ENCODE results near the gene LRRC52. TPM values are rescaled to one million over a fixed set of nuclear protein-coding genes. Genes with fewer than 3 reads are reported as not detected.

Gene LRRC52
- total and polyA plus RNA-seq, 4 donors: not detected

GRCh38 chr1:165501330-165501969 lies 42.4 kb upstream of the LRRC52 start (continued):
- TF ChIP-seq ZBTB33 (IDR thresholded peaks at IDR 0.05) (no peak), HNF4G (IDR thresholded peaks at IDR 0.05) (no peak), FOXA2 (IDR thresholded peaks at IDR 0.05) (no peak)

DNA sequence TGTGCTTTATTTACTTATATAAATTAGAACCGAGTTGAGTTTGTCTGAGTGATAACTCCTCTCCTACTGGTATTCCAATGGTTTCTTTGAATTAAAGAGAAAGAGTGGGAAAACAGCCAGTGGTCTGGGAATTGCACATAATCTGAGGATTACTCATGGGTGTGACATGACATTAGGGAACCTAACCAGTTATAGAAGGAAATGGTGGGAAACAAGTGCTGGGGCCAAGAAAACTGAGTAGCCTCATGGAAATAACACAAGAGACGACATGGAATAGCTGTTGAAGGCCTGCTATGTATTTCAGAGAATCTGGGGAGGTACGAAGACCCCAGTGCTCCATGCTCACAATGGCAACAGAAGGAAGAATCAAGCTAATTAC lies 41.8 kb upstream of the LRRC52 start:
- H3K36me3 ChIP-seq (ENCODE audit: control insufficient read depth in 4 of 4, insufficient read depth in 3 of 4, low read depth in 1 of 4, low read length in 3 of 4): no peaks in the 10 kb centered on the region
- DNase-seq (ENCODE audit: low spot score): no peak
- H3K4me3 ChIP-seq (ENCODE audit: low read depth in 1 of 3, low read length in 3 of 3): no peak overlapping the region
- no peak overlapping the region for H3K9ac ChIP-seq (ENCODE audit: low read depth in 1 of 2, low read length in 2 of 2)
- no peak overlapping the region for H3K27ac ChIP-seq (ENCODE audit: low read depth in 1 of 2, low read length in 2 of 2)
- H3K27me3 ChIP-seq (ENCODE audit: control insufficient read depth in 4 of 4, insufficient read depth in 4 of 4, low read length in 3 of 4): no peaks in the 10 kb centered on the region
- WGBS: 72% methylated on average over 3 of the region's 3 CpGs
- H3K9me3 ChIP-seq (ENCODE audit: control insufficient read depth in 4 of 4, low read length in 3 of 4): no peaks in the 10 kb centered on the region
- no peak for TF ChIP-seq HNF4G (IDR thresholded peaks at IDR 0.05)
- no peak for TF ChIP-seq YY1 (IDR thresholded peaks at IDR 0.05)
- TF ChIP-seq, protein P1, sequence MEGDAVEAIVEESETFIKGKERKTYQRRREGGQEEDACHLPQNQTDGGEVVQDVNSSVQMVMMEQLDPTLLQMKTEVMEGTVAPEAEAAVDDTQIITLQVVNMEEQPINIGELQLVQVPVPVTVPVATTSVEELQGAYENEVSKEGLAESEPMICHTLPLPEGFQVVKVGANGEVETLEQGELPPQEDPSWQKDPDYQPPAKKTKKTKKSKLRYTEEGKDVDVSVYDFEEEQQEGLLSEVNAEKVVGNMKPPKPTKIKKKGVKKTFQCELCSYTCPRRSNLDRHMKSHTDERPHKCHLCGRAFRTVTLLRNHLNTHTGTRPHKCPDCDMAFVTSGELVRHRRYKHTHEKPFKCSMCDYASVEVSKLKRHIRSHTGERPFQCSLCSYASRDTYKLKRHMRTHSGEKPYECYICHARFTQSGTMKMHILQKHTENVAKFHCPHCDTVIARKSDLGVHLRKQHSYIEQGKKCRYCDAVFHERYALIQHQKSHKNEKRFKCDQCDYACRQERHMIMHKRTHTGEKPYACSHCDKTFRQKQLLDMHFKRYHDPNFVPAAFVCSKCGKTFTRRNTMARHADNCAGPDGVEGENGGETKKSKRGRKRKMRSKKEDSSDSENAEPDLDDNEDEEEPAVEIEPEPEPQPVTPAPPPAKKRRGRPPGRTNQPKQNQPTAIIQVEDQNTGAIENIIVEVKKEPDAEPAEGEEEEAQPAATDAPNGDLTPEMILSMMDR (IDR thresholded peaks at IDR 0.05; ENCODE audit: low read depth, low read length, missing input control): no peak
- TF ChIP-seq JUND (IDR thresholded peaks at IDR 0.05): no peak
- TF ChIP-seq SP1 (IDR thresholded peaks at IDR 0.05): no peak
- H3K4me1 ChIP-seq (ENCODE audit: control insufficient read depth in 4 of 4, insufficient read depth in 4 of 4, low read length in 3 of 4): no peaks in the 10 kb centered on the region

DNA sequence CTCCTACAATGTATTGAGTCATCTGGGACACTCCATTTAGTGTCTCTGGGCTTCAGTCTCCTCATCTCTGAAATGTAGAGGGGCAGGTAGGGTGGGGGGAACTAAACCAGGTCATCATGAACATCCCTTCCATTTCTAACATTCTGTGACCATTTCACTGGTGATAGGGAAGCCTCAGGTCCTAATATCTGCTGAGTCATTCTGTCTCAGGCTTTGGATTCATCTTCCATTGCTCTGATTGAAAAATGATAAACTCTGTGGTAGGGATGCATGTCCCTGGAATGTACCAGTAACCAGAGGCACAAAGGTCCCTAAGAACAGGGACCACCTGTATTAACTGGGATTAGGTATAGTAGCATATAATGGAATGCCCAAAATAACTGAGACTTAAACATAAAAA lies 36.2 kb upstream of the LRRC52 start:
- H3K36me3 ChIP-seq (ENCODE audit: control insufficient read depth in 4 of 4, insufficient read depth in 3 of 4, low read depth in 1 of 4, low read length in 3 of 4): no peaks in the 10 kb centered on the region
- DNase-seq (ENCODE audit: low spot score): no peak
- H3K9ac ChIP-seq (ENCODE audit: low read depth in 1 of 2, low read length in 2 of 2): no peak overlapping the region
- no peaks in the 10 kb centered on the region for H3K27me3 ChIP-seq (ENCODE audit: control insufficient read depth in 4 of 4, insufficient read depth in 4 of 4, low read length in 3 of 4)
- TF ChIP-seq FOXA1 (IDR thresholded peaks at IDR 0.05) (no peak), RXRA (IDR thresholded peaks at IDR 0.05) (no peak), HNF4G (IDR thresholded peaks at IDR 0.05) (no peak), NR2F2 (IDR thresholded peaks at IDR 0.05) (no peak)
- no peak overlapping the region for H3K27ac ChIP-seq (ENCODE audit: low read depth in 1 of 2, low read length in 2 of 2)
- no peak overlapping the region for H3K4me3 ChIP-seq (ENCODE audit: low read depth in 1 of 3, low read length in 3 of 3)
- no peaks in the 10 kb centered on the region for H3K4me1 ChIP-seq (ENCODE audit: control insufficient read depth in 4 of 4, insufficient read depth in 4 of 4, low read length in 3 of 4)
- no peaks in the 10 kb centered on the region for H3K9me3 ChIP-seq (ENCODE audit: control insufficient read depth in 4 of 4, low read length in 3 of 4)

DNA sequence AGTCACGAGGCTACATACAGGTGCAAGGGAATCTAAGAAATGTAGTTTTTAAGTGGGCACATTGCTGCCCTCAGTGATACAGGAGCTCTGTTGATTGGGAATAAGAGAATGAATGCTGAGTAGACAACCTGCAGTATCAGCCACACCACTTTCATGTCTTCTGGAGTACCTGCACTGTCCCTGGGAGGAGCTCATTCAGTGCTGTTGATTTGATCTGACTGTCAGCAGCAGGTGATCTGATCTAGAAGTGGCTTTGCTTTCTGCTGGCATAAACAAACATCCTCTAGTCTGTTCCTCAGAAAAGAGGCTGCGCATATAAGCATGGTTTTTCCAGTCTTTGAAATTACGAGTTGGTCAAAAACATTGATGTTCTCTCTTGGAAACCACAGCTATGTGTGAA lies 35.5 kb upstream of the LRRC52 start:
- Histone ChIP-seq H3K4me1 (ENCODE audit: control insufficient read depth in 4 of 4, insufficient read depth in 4 of 4, low read length in 3 of 4) (no peaks in the 10 kb centered on the region), H3K9me3 (ENCODE audit: control insufficient read depth in 4 of 4, low read length in 3 of 4) (no peaks in the 10 kb centered on the region), H3K4me3 (ENCODE audit: low read depth in 1 of 3, low read length in 3 of 3) (no peak overlapping the region), H3K27me3 (ENCODE audit: control insufficient read depth in 4 of 4, insufficient read depth in 4 of 4, low read length in 3 of 4) (no peaks in the 10 kb centered on the region), H3K9ac (ENCODE audit: low read depth in 1 of 2, low read length in 2 of 2) (no peak overlapping the region), H3K36me3 (ENCODE audit: control insufficient read depth in 4 of 4, insufficient read depth in 3 of 4, low read depth in 1 of 4, low read length in 3 of 4) (no peaks in the 10 kb centered on the region), H3K27ac (ENCODE audit: low read depth in 1 of 2, low read length in 2 of 2) (no peak overlapping the region)
- WGBS: 84% methylated on average over 3 of the region's 3 CpGs
- no peak for DNase-seq (ENCODE audit: low spot score)
- TF ChIP-seq EGR1 (IDR thresholded peaks at IDR 0.05; ENCODE audit: low read depth in 2 of 2) (no peak), MAX (IDR thresholded peaks at IDR 0.05) (no peak), HNF4A (conservative IDR thresholded peaks at IDR 0.05) (no peak), NR2F2 (IDR thresholded peaks at IDR 0.05) (no peak), TAF1 (conservative IDR thresholded peaks at IDR 0.05) (no peak), GABPA (IDR thresholded peaks at IDR 0.05 in 1 of 2, conservative IDR thresholded peaks at IDR 0.05 in 1 of 2) (no peak), RXRA (IDR thresholded peaks at IDR 0.05) (no peak)
- TF ChIP-seq, protein P2, sequence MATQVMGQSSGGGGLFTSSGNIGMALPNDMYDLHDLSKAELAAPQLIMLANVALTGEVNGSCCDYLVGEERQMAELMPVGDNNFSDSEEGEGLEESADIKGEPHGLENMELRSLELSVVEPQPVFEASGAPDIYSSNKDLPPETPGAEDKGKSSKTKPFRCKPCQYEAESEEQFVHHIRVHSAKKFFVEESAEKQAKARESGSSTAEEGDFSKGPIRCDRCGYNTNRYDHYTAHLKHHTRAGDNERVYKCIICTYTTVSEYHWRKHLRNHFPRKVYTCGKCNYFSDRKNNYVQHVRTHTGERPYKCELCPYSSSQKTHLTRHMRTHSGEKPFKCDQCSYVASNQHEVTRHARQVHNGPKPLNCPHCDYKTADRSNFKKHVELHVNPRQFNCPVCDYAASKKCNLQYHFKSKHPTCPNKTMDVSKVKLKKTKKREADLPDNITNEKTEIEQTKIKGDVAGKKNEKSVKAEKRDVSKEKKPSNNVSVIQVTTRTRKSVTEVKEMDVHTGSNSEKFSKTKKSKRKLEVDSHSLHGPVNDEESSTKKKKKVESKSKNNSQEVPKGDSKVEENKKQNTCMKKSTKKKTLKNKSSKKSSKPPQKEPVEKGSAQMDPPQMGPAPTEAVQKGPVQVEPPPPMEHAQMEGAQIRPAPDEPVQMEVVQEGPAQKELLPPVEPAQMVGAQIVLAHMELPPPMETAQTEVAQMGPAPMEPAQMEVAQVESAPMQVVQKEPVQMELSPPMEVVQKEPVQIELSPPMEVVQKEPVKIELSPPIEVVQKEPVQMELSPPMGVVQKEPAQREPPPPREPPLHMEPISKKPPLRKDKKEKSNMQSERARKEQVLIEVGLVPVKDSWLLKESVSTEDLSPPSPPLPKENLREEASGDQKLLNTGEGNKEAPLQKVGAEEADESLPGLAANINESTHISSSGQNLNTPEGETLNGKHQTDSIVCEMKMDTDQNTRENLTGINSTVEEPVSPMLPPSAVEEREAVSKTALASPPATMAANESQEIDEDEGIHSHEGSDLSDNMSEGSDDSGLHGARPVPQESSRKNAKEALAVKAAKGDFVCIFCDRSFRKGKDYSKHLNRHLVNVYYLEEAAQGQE (IDR thresholded peaks at IDR 0.05): no peak
- TF ChIP-seq, protein P1 (IDR thresholded peaks at IDR 0.05; ENCODE audit: low read depth, low read length, missing input control): no peak
